SK-N-MC (cell line): ENCODE data around the gene DUS3L.

ENCODE experiments used
- DNase-seq: peaks from one replicate; pipeline ENCODE4 v3.0.0-alpha.2; 2011; ENCODE audit warnings: low read depth, low spot score
- H3K27ac ChIP-seq: fragments of 200-600 bp; sonication (generic); 2 replicates; pipeline ENCODE4 v1.5.1; 2016; ENCODE audit warnings: mixed run types
- H3K36me3 ChIP-seq: fragments of 200-600 bp; sonication (generic); 2 replicates; pipeline ENCODE4 v1.6.1; 2017; ENCODE audit warnings: antibody characterized with exemption, low read length, mixed read lengths; ENCODE audit not compliant: insufficient read depth
- H3K4me3 ChIP-seq: fragments of 200-600 bp; sonication (generic); 2 replicates; pipeline ENCODE4 v1.5.1; 2016
- H3K9ac ChIP-seq: fragments of 200-600 bp; sonication (generic); 2 replicates; pipeline ENCODE4 v1.8.0; 2017; ENCODE audit warnings: mixed run types, mixed read lengths; ENCODE audit not compliant: insufficient read length
- H3K9me3 ChIP-seq: fragments of 200-600 bp; sonication (generic); 2 replicates; pipeline ENCODE4 v1.6.1; 2017; ENCODE audit warnings: low read depth, mild to moderate bottlenecking, antibody characterized with exemption, low read length, moderate library complexity, mixed read lengths
- EZH2 ChIP-seq: fragments of 200-600 bp; sonication (generic); IDR thresholded peaks from one replicate; pipeline ENCODE4 v1.6.1; 2017; ENCODE audit warnings: antibody characterized with exemption
- FOXP2 ChIP-seq: optimal IDR thresholded peaks from 2 replicates; pipeline ENCODE3; 2011; ENCODE audit warnings: mild to moderate bottlenecking, moderate library complexity; ENCODE audit not compliant: insufficient read depth; ENCODE audit errors: extremely low read length, control extremely low read depth
- POLR2AphosphoS5 ChIP-seq: IDR thresholded peaks from 2 replicates; pipeline ENCODE4 v1.6.1; 2012; ENCODE audit warnings: mild to moderate bottlenecking, low read depth, low read length, borderline replicate concordance

Gene DUS3L

GRCh38 chr19:5790559-5791520, at the start of gene DUS3L:
Gene DUS3L, minus strand, starts transcription at chr19:5791163. Its CDS starts 22 bp downstream, at chr19:5791141.
- H3K4me3 ChIP-seq: peak within 1 kb of the TSS; percentile 100
- peak within 1 kb of the TSS; percentile 100 for H3K9ac ChIP-seq
- H3K27ac ChIP-seq: peak within 1 kb of the TSS; percentile 99
- no peaks in the 10 kb centered on the region for H3K9me3 ChIP-seq
- peak; percentile 92 for DNase-seq
- H3K36me3 ChIP-seq: peaks cover 40% of the 10 kb centered on the region
- TF ChIP-seq POLR2AphosphoS5: peak; percentile 75; the same call in 1 of the 2 replicates
- peak; percentile 25 for TF ChIP-seq FOXP2
- no peak for TF ChIP-seq EZH2

- H3K36me3 ChIP-seq: no peaks in the 10 kb centered on the region
- H3K9ac ChIP-seq: no peak within 1 kb of the TSS
- no peak within 1 kb of the TSS for H3K27ac ChIP-seq
- H3K4me3 ChIP-seq: no peak within 1 kb of the TSS
- no peaks in the 10 kb centered on the region for H3K9me3 ChIP-seq
- TF ChIP-seq FOXP2 (no peak), POLR2AphosphoS5 (no peak), EZH2 (no peak)
- no peak for DNase-seq
Observed at GRCh38 chr19:5839065-5840017, 48.4 kb upstream of the DUS3L start, which contains the start of gene FUT6. Gene FUT6, minus strand, starts transcription at chr19:5839702. Its CDS starts 7,135 bp downstream, at chr19:5832567.

GRCh38 chr19:5838353-5839064, 47.5 kb upstream of the DUS3L start:
- Histone ChIP-seq H3K36me3 (no peaks in the 10 kb centered on the region), H3K9ac (no peak overlapping the region), H3K9me3 (no peaks in the 10 kb centered on the region), H3K4me3 (no peak overlapping the region), H3K27ac (no peak overlapping the region)
- TF ChIP-seq EZH2 (no peak), POLR2AphosphoS5 (no peak)
- DNase-seq: no peak

- no peak overlapping the region for H3K27ac ChIP-seq
- TF ChIP-seq POLR2AphosphoS5 (no peak), EZH2 (no peak), FOXP2 (no peak)
- no peaks in the 10 kb centered on the region for H3K36me3 ChIP-seq
- no peaks in the 10 kb centered on the region for H3K9me3 ChIP-seq
- no peak for DNase-seq
- no peak overlapping the region for H3K9ac ChIP-seq
- H3K4me3 ChIP-seq: no peak overlapping the region
Observed at GRCh38 chr19:5837761-5838352, 46.9 kb upstream of the DUS3L start.

GRCh38 chr19:5832527-5833216, 41.7 kb upstream of the DUS3L start:
- Histone ChIP-seq H3K9me3 (no peaks in the 10 kb centered on the region), H3K27ac (no peak overlapping the region), H3K9ac (no peak overlapping the region), H3K36me3 (no peaks in the 10 kb centered on the region), H3K4me3 (no peak overlapping the region)
- TF ChIP-seq EZH2 (no peak), POLR2AphosphoS5 (no peak), FOXP2 (no peak)
- DNase-seq: no peak

GRCh38 chr19:5832061-5832460, 41.1 kb upstream of the DUS3L start:
- TF ChIP-seq FOXP2 (no peak), EZH2 (no peak), POLR2AphosphoS5 (no peak)
- Histone ChIP-seq H3K9ac (no peak overlapping the region), H3K9me3 (no peaks in the 10 kb centered on the region), H3K4me3 (no peak overlapping the region), H3K36me3 (no peaks in the 10 kb centered on the region), H3K27ac (no peak overlapping the region)
- no peak for DNase-seq

- Histone ChIP-seq H3K9me3 (no peaks in the 10 kb centered on the region), H3K4me3 (no peak overlapping the region), H3K9ac (no peak overlapping the region), H3K27ac (no peak overlapping the region), H3K36me3 (no peaks in the 10 kb centered on the region)
- TF ChIP-seq POLR2AphosphoS5 (no peak), FOXP2 (no peak), EZH2 (no peak)
- no peak for DNase-seq
Observed at GRCh38 chr19:5831159-5831558, 40.2 kb upstream of the DUS3L start.
